Neural cell (in vitro differentiated cells): ENCODE results near the gene OR13F1. TPM values are rescaled to one million over a fixed set of nuclear protein-coding genes. Genes with fewer than 3 reads are reported as not detected.
A peak's percentile ranks its signal among the peaks of the same experiment; 100 is the strongest.

Experiments used
- H2AFZ ChIP-seq: fragments of 200-600, 300-800 bp; sonication (generic), shearing (Covaris generic); 2 replicates; pipeline ENCODE4 v1.6.0; 2014; ENCODE audit warnings: low read depth, mild to moderate bottlenecking, antibody characterized with exemption, low read length, moderate library complexity
- H3F3A ChIP-seq: fragments of 200-600 bp; shearing (Covaris generic); 2 replicates; pipeline ENCODE4 v1.6.1; 2016; ENCODE audit warnings: mild to moderate bottlenecking, moderate library complexity, mixed read lengths, antibody characterized with exemption, low read length; ENCODE audit not compliant: insufficient read depth, poor library complexity, severe bottlenecking
- H3K27ac ChIP-seq: fragments of 200-600, 300-800 bp; sonication (generic), shearing (Covaris generic); 2 replicates; pipeline ENCODE4 v1.5.1; 2014; ENCODE audit warnings: mild to moderate bottlenecking, low read length, moderate library complexity
- H3K27me3 ChIP-seq: fragments of 300-800, 200-600 bp; sonication (generic), shearing (Covaris generic); 2 replicates; pipeline ENCODE4 v1.6.0; 2014; ENCODE audit warnings: mild to moderate bottlenecking, low read depth, low read length, moderate library complexity; ENCODE audit not compliant: insufficient read depth
- H3K36me3 ChIP-seq: fragments of 300-800, 200-600 bp; sonication (generic), shearing (Covaris generic); 2 replicates; pipeline ENCODE4 v1.5.1; 2014; ENCODE audit warnings: mild to moderate bottlenecking, antibody characterized with exemption, low read length, moderate library complexity; ENCODE audit not compliant: insufficient read depth
- H3K4me2 ChIP-seq: fragments of 300-800, 200-600 bp; sonication (generic), shearing (Covaris generic); 2 replicates; pipeline ENCODE4 v1.6.0; 2014; ENCODE audit warnings: mild to moderate bottlenecking, low read length
- H3K4me3 ChIP-seq: fragments of 300-800, 200-600 bp; sonication (generic), shearing (Covaris generic); 2 replicates; pipeline ENCODE4 v1.5.1; 2014; ENCODE audit warnings: mild to moderate bottlenecking, low read length, moderate library complexity
- H3K79me2 ChIP-seq: fragments of 200-600 bp; shearing (Covaris generic); replicated peaks from 2 replicates; pipeline ENCODE4 v1.6.0; 2014; ENCODE audit warnings: mild to moderate bottlenecking, low read length, moderate library complexity; ENCODE audit not compliant: insufficient read depth
- H3K9ac ChIP-seq: fragments of 300-800, 200-600 bp; sonication (generic), shearing (Covaris generic); 2 replicates; pipeline ENCODE4 v1.6.1; 2016; ENCODE audit warnings: mild to moderate bottlenecking, low read length, mixed read lengths
- H3K9me2 ChIP-seq: fragments of 200-600 bp; shearing (Covaris generic); 2 replicates; pipeline ENCODE4 v1.6.1; 2016; ENCODE audit warnings: mild to moderate bottlenecking, low read length, mixed read lengths; ENCODE audit not compliant: insufficient read depth
- H3K9me3 ChIP-seq: fragments of 200-600, 300-800 bp; sonication (generic), shearing (Covaris generic); 2 replicates; pipeline ENCODE4 v1.6.1; 2016; ENCODE audit warnings: mild to moderate bottlenecking, mixed run types, low read length, moderate library complexity, mixed read lengths
- H4K20me1 ChIP-seq: fragments of 200-600 bp; shearing (Covaris generic); 2 replicates; pipeline ENCODE4 v1.6.1; 2016; ENCODE audit warnings: mild to moderate bottlenecking, mixed run types; ENCODE audit not compliant: insufficient read depth
- CTCF ChIP-seq: fragments of 450-650 bp; IDR thresholded peaks from 2 replicates; pipeline ENCODE4 v1.5.1; 2014; ENCODE audit warnings: antibody characterized with exemption, mild to moderate bottlenecking, moderate library complexity; ENCODE audit not compliant: poor library complexity, severe bottlenecking
- EP300 ChIP-seq: fragments of 450-650 bp; conservative IDR thresholded peaks from 2 replicates; pipeline ENCODE4 v1.6.1; 2014; ENCODE audit warnings: antibody characterized with exemption, mild to moderate bottlenecking, moderate library complexity; ENCODE audit not compliant: poor library complexity, severe bottlenecking
- EZH2 ChIP-seq: fragments of 200-600, 300-800 bp; shearing (Covaris generic), sonication (generic); IDR thresholded peaks from 2 replicates; pipeline ENCODE4 v1.6.1; 2014; ENCODE audit warnings: antibody characterized with exemption, low read length, borderline replicate concordance, mild to moderate bottlenecking; ENCODE audit not compliant: insufficient read depth, poor library complexity, severe bottlenecking
- MXI1 ChIP-seq: fragments of 450-650 bp; conservative IDR thresholded peaks from 2 replicates; pipeline ENCODE4 v1.6.1; 2014; ENCODE audit warnings: antibody characterized with exemption, mild to moderate bottlenecking; ENCODE audit not compliant: poor library complexity, severe bottlenecking
- POLR2AphosphoS5 ChIP-seq: IDR thresholded peaks from 2 replicates; pipeline ENCODE4 v1.6.1; 2012
- RAD21 ChIP-seq: fragments of 450-650 bp; conservative IDR thresholded peaks from 2 replicates; pipeline ENCODE4 v1.6.1; 2014; ENCODE audit warnings: antibody characterized with exemption, mild to moderate bottlenecking, moderate library complexity
- REST ChIP-seq: IDR thresholded peaks from 2 replicates; pipeline ENCODE4 v1.6.1; 2012; ENCODE audit warnings: borderline replicate concordance
- SMC3 ChIP-seq: fragments of 450-650 bp; conservative IDR thresholded peaks from 2 replicates; pipeline ENCODE4 v1.6.1; 2014; ENCODE audit warnings: antibody characterized with exemption, mild to moderate bottlenecking, moderate library complexity; ENCODE audit not compliant: poor library complexity
- TAF1 ChIP-seq: IDR thresholded peaks from 2 replicates; pipeline ENCODE4 v1.6.1; 2012; ENCODE audit warnings: low read depth
- polyA plus RNA-seq: library from polyadenylated mRNA; depleted of rRNA; stranded (reverse); fragments of >200 nt; gene quantifications from 2 replicates; pipeline ENCODE4 v1.2.3, GENCODE V29; 2014

Gene OR13F1
- polyA plus RNA-seq, 1 donor from 2014 or later = not detected

- Histone ChIP-seq H3K9me2 (no peaks in the 10 kb centered on the region), H3K4me3 (no peak overlapping the region), H4K20me1 (no peaks in the 10 kb centered on the region), H3K27ac (no peak overlapping the region), H3K36me3 (no peaks in the 10 kb centered on the region), H2AFZ (no peak overlapping the region), H3K79me2 (no peaks in the 10 kb centered on the region), H3K4me2 (no peak overlapping the region), H3K27me3 (no peaks in the 10 kb centered on the region), H3F3A (no peaks in the 10 kb centered on the region), H3K9ac (no peak overlapping the region), H3K9me3 (no peaks in the 10 kb centered on the region)
- TF ChIP-seq REST (no peak), POLR2AphosphoS5 (no peak), TAF1 (no peak), CTCF (peak; percentile 66), SMC3 (peak; percentile 74), EZH2 (no peak), RAD21 (peak; percentile 78), MXI1 (no peak), EP300 (no peak)
Measured at GRCh38 chr9:104494808-104495207, 9.3 kb upstream of the OR13F1 start.

GRCh38 chr9:104503440-104503839 is 623 bp upstream of the OR13F1 start:
- Histone ChIP-seq H3K36me3 (no peaks in the 10 kb centered on the region), H3K9ac (no peak overlapping the region)

More at GRCh38 chr9:104503440-104503839, 623 bp upstream of the OR13F1 start:
- Histone ChIP-seq H3K79me2 (no peaks in the 10 kb centered on the region), H3K9me3 (no peaks in the 10 kb centered on the region), H3K4me2 (no peak overlapping the region), H4K20me1 (no peaks in the 10 kb centered on the region), H2AFZ (no peak overlapping the region), H3K9me2 (no peaks in the 10 kb centered on the region), H3K4me3 (no peak overlapping the region), H3K27me3 (no peaks in the 10 kb centered on the region), H3F3A (no peaks in the 10 kb centered on the region), H3K27ac (no peak overlapping the region)
- no peak for TF ChIP-seq EZH2
- TF ChIP-seq CTCF = no peak
- TF ChIP-seq REST = no peak
- no peak for TF ChIP-seq MXI1
- TF ChIP-seq SMC3 = no peak
- no peak for TF ChIP-seq TAF1
- TF ChIP-seq EP300 = no peak
- no peak for TF ChIP-seq RAD21
- TF ChIP-seq POLR2AphosphoS5 = no peak
